Activated CD4-positive, alpha-beta T cell treated with anti-CD3 and anti-CD28 coated beads, Interleukin-2, amount 50 U/mL, for 1 hour (primary cell): ENCODE results near the gene GPC6.

Experiments used
- DNase-seq: peaks from one replicate; pipeline ENCODE4 v3.0.0-alpha.2; 2020

GPC6 gene

GRCh38 chr13:93794197-93794885, 567.7 kb downstream of the GPC6 start:
- DNase-seq: no peak

DNA sequence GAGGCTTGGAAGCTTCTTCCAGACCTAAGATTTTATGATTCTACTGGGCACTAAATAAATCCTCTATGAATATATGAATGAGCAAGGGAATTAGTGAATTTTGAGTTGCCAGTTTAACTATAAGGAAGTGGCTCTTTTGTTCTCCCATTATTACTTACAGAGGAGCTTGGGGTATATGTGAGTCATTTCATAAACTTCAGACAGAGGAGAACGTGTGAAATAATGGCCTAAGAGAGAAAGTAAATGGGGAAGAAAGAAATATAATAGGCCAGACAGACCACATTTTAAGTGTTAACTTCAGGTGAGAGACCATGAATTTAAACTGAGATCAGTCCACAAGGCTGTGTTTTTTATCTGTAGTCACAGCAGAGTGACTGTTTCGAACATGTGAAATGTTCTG, 570.9 kb downstream of the GPC6 start:
- DNase-seq: no peak

DNA sequence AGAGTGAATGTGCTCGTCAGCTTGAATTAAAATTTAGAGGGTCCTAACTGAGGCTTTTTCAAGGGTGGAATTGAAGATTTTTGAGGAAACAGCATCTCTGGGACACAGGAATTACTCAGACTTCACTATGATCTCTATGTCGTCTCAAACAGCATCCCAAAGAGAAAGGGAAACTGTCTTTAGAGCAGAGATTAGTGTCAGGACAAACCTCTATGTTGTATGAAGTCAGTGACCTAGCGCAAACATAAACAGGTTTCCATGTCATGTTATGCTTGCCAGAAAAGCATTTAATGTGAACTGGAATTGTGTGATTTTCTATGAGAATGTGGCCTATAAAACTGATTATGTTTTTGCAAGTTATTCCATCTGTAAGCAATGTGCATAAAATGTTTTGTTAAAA, 573.7 kb downstream of the GPC6 start:
- DNase-seq: no peak

GRCh38 chr13:93805736-93806135, 579.1 kb downstream of the GPC6 start:
- no peak for DNase-seq

- DNase-seq: no peak
Measured at GRCh38 chr13:93806861-93807260, 580.3 kb downstream of the GPC6 start.

- DNase-seq: no peak
Measured at GRCh38 chr13:93810264-93810663, 583.7 kb downstream of the GPC6 start.

GRCh38 chr13:93811071-93811737, 584.6 kb downstream of the GPC6 start:
- no peak for DNase-seq

DNA sequence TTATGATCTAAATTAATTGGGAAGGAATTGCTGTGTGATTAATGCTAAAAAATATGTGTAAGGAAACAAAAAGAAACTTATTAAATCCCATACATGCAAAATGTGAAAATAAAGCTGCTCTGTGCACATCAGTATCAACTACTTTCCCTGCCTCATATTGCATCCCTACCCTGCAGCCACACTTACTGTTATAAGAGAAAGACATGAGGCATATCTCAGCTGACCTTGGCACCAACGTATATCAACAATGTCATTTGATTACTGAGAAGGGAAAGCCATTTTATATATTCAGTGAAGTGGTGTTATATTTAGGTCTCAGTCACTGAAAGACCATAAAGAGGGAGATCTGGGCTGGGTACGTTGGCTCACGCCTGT, 585.1 kb downstream of the GPC6 start:
- DNase-seq: no peak

- no peak for DNase-seq
Measured at GRCh38 chr13:93814658-93815057, 588.1 kb downstream of the GPC6 start.

GRCh38 chr13:93818345-93818744, 591.7 kb downstream of the GPC6 start:
- DNase-seq: no peak

DNA sequence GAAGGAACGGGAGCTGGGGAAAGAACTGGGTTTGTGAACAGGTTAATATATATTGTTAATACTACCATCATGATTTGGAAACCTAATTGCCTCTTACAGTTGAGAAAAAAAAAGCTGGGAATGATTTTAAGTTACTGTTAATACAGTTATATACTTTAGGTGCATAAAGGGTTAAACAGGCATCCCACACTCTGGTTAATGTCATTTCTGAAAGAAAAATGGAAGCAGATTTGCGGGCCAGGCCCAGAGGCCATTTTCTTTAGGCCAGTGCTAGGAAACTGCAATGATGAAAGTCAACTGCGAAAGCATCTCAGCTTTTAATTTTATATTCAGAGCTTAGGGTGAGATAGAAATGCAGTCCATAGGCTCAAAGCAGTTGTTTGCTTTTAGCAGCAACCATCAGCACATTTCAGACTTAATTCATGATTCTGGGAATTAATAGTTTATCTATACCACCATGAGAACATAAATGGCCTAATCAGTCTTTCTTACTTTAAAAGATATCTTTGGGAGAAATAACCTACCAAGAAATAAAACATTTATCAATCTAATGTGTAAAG, 592.8 kb downstream of the GPC6 start:
- DNase-seq: no peak

DNA sequence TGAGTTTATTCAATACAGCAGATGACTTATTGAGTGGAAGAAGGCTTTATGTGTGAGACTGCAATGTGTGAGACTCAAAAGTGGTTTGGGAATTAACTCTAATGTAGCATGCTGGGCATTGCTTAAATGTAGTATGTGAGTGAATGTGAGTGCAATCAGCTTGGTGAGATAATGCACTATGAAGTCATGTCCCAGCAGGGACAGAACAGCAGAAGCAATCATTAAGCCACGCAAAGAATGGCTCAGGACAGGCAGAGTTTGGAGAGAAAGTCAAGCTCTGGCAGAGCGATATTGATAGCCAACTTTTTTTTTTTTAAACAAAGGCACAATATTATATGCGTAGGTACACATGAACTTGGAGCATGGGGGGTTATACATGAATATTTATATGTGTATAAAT, 597.7 kb downstream of the GPC6 start:
- no peak for DNase-seq

DNA sequence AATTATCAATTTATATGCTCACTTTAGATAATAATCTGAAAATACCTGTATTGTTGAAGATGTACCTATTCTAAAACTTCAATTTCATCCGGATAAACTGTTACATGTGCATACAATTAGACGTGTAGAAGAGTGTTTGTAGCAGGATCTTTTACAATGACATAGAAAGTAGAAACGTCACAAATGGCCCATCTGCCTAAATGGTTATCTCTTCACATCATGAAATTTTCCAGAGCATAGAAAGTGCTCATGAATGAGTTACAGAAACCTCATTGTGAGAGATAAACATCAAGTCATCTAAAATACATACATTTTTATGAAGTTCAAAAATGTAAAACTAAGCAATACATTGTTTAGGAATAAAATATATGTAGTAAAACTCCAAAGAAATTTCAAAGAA, 607.4 kb downstream of the GPC6 start:
- no peak for DNase-seq

- no peak for DNase-seq
Measured at GRCh38 chr13:93843082-93843481, 616.5 kb downstream of the GPC6 start.

GRCh38 chr13:93847162-93847561, 620.6 kb downstream of the GPC6 start:
- DNase-seq: no peak

GRCh38 chr13:93848247-93848646, 621.6 kb downstream of the GPC6 start:
- no peak for DNase-seq

GRCh38 chr13:93851236-93851635, 624.6 kb downstream of the GPC6 start:
- DNase-seq: no peak

DNA sequence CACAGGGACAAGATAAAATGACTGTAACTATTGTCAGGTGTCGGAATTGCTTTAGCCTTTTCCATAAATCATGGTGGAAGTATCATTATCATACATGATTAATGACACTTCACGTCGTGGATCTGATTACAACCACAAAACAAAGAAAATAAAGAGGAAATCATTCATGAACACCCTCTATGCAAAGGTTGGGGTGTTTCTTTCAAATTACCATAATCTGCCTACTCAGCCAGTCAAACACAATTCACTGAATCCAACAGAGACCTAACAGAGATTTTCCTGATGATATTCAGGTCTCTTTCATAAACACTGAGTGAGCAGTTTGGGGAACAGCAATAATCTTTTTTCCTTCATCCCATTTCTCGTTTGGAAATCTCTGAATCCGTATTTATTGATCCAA, 627.3 kb downstream of the GPC6 start:
- no peak for DNase-seq

GRCh38 chr13:93857126-93857525, 630.5 kb downstream of the GPC6 start:
- no peak for DNase-seq

DNA sequence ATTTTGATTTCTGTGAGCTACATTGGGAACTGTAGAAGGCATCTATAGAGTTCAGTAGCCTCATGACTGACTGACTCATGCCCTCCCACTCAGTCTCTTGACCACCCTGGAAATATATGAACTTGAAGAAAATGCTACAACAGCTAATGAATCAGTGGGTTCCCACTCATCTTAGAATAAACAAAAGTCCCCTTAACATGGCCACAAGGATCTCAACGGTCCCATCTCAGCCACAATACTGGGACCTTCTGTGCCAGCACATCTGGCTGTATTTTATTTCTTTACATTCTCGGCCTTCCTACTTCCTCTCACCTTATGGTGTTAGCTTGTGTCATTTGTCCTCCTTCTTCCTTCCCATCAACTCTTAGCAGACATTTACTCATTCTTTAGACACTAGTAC, 633.1 kb downstream of the GPC6 start:
- DNase-seq: no peak

GRCh38 chr13:93861818-93862217, 635.2 kb downstream of the GPC6 start:
- DNase-seq: no peak

GRCh38 chr13:93862259-93862658, 635.7 kb downstream of the GPC6 start:
- DNase-seq: no peak

- DNase-seq: no peak
Measured at GRCh38 chr13:93865235-93865634, 638.6 kb downstream of the GPC6 start.

DNA sequence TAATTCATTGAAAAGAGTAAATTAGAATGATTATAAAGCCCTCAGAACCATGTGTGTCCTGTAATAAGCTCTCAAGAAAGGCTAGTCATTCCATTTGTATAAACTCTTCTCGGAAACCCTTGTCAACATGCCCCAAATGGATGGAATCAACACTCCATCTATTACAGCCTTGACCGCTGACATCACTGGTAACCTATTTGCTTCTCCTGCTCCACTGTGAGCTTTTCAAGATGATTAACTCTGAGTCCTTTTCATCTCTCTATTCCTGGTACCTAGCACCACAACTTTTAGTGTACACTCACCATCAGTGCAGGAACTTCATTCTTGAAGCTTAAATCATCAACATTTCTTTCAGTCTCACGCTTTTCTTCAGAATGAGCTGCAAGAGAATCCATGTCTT, 640.9 kb downstream of the GPC6 start:
- no peak for DNase-seq

DNA sequence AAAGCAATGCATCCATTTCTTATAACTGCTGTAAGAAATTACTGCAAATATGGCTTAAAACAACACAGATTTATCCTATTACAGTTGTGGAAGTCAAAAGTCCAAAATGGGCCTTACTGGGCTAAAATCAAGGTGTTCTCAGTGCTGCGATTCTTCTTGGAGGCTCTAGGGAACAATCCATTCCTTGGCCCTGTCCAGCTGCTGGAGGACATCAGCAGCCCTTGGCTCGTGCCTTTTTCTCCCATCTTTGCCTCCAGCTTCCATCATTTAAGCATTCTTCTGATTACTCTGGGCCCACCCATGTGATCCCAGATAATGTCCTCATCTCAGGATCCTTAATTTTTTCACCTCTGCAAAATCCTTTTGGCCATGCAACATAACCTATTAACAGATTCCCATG, 645.8 kb downstream of the GPC6 start:
- DNase-seq: no peak
